PC-3 (cell line): ENCODE results near the gene HLA-DOB. TPM values are rescaled to one million over a fixed set of nuclear protein-coding genes. Genes with fewer than 3 reads are reported as not detected.

Experiments
- ATAC-seq: fragments of 200-7000 bp; cut with Tn5 transposase; 2 replicates; pipeline ENCODE4 v1.9.1; 2020; ENCODE audit warnings: mild to moderate bottlenecking, moderate library complexity
- BruUV-seq: library from RNA; stranded (reverse); fragments of 400-500 nt; replicated peaks from 2 replicates; lab custom pipeline; 2021; lab: Mats Ljungman, UMichigan
- CTCF ChIA-PET: fragments of 300-600 bp; sonication (Branson Sonifier 250); formaldehyde crosslinking; loops from one replicate; lab custom pipeline; 2022; ENCODE audit warnings: antibody characterized with exemption; lab: Charles Lee
- POLR2A ChIA-PET: fragments of 300-600 bp; sonication (Branson Sonifier 250); formaldehyde crosslinking; loops from one replicate; lab custom pipeline; 2022; ENCODE audit warnings: antibody characterized with exemption; ENCODE audit not compliant: unreplicated experiment; lab: Charles Lee
- DNase-seq: peaks from one replicate; pipeline ENCODE4 v3.0.0-alpha.2; 2015
- H2AFZ ChIP-seq: fragments of 300-600 bp; sonication (generic); 2 replicates; pipeline ENCODE4 v1.6.0; 2016; ENCODE audit warnings: antibody characterized with exemption, low read length
- H3F3A ChIP-seq: fragments of 300-600 bp; sonication (generic); one replicate; pipeline ENCODE4 v1.6.0; 2017; ENCODE audit warnings: antibody characterized with exemption, low read length, control low read depth, mild to moderate bottlenecking; ENCODE audit not compliant: unreplicated experiment
- H3K27ac ChIP-seq: fragments of 300-600 bp; sonication (generic); 2 replicates; pipeline ENCODE4 v1.5.1; 2016; ENCODE audit warnings: mild to moderate bottlenecking, low read length
- H3K27me3 ChIP-seq: fragments of 300-600 bp; sonication (generic); 2 replicates; pipeline ENCODE4 v1.6.1; 2016; ENCODE audit warnings: low read length, mixed read lengths
- H3K36me3 ChIP-seq: fragments of 300-600 bp; sonication (generic); 2 replicates; pipeline ENCODE4 v1.6.1; 2016; ENCODE audit warnings: low read depth, mixed run types, low read length, mixed read lengths
- H3K4me1 ChIP-seq: fragments of 300-600 bp; sonication (generic); 2 replicates; pipeline ENCODE4 v1.5.1; 2016; ENCODE audit warnings: low read length; ENCODE audit not compliant: insufficient read depth
- H3K4me2 ChIP-seq: fragments of 300-600 bp; sonication (generic); 2 replicates; pipeline ENCODE4 v1.6.0; 2016; ENCODE audit warnings: low read length
- H3K4me3 ChIP-seq: fragments of 300-600 bp; sonication (generic); 2 replicates; pipeline ENCODE4 v1.5.1; 2016; ENCODE audit warnings: mild to moderate bottlenecking, low read length, mixed read lengths
- H3K79me2 ChIP-seq: fragments of 300-600 bp; sonication (generic); 2 replicates; pipeline ENCODE4 v1.6.1; 2017; ENCODE audit warnings: low read length, mixed read lengths
- H3K9ac ChIP-seq: fragments of 300-600 bp; sonication (generic); 2 replicates; pipeline ENCODE4 v1.6.0; 2016; ENCODE audit warnings: mild to moderate bottlenecking, low read length
- H3K9me2 ChIP-seq: fragments of 300-600 bp; sonication (generic); replicated peaks from 2 replicates; pipeline ENCODE4 v1.6.1; 2016; ENCODE audit warnings: mixed run types, low read length, mixed read lengths
- H3K9me3 ChIP-seq: fragments of 300-600 bp; sonication (generic); 2 replicates; pipeline ENCODE4 v1.6.1; 2016; ENCODE audit warnings: low read length, mixed read lengths
- H4K20me1 ChIP-seq: fragments of 300-600 bp; sonication (generic); 2 replicates; pipeline ENCODE4 v1.6.1; 2016; ENCODE audit warnings: low read length, mixed read lengths
- CTCF ChIP-seq: fragments of 300-600 bp; sonication (generic); conservative IDR thresholded peaks from 2 replicates; pipeline ENCODE4 v1.5.1; 2017; ENCODE audit warnings: antibody characterized with exemption, low read depth, mild to moderate bottlenecking, low read length
- EZH2 ChIP-seq: fragments of 300-600 bp; sonication (generic); IDR thresholded peaks from one replicate; pipeline ENCODE4 v1.6.1; 2017; ENCODE audit warnings: antibody characterized with exemption, mild to moderate bottlenecking, low read length; ENCODE audit not compliant: unreplicated experiment
- EZH2phosphoT487 ChIP-seq: fragments of 300-600 bp; sonication (generic); IDR thresholded peaks from 2 replicates; pipeline ENCODE4 v1.6.1; 2018; ENCODE audit warnings: mild to moderate bottlenecking, antibody characterized with exemption, low read length, borderline replicate concordance
- intact Hi-C: fragments of 100-400 bp; cut with micrococcal nuclease; formaldehyde crosslinking; loops from 2 replicates; pipeline ENCODE4 v1.9.0; 2023
- total RNA-seq: library from RNA; depleted of rRNA; stranded (reverse); fragments of >200 nt; gene quantifications from 2 replicates; pipeline ENCODE4 v1.2.3, GENCODE V29; 2014

Gene HLA-DOB
- total RNA-seq, 1 experiment from 2014 or later, result 0.29 TPM

DNA sequence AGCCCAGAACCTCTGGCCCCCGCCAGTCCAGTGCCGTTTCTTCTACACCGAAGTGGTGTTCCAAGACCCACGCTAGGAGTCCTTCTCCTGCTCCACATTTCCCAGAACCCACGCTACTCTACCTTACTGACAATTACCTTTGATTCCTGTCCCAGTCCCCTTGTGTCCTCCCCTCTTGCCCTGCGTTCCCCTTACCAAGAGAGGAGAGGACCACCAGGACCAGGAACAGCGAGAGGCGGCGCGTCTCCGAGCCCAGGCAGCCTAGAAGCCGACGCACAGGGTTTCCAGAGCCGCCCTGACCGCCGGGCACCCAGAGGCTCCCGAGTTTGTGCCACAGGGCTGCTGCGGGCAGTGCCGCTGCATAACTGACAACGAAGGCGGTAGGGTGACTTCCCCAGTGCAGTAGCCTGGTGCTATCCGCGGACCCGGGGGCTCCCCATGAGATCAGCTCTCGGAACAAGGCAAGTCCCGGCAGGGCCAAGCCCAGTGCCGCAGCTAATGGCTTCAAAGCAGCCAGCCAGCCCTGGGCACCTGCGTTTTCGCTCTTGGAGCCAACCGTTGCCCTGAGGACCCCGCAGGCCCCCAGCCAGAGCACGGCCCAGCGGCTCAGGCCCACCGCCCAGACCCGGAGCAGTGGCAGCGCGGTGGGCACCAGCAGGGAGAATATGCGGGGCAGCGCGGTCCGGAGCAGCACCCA lies 36.2 kb upstream of the HLA-DOB start:
- TF ChIP-seq EZH2phosphoT487 (no peak), EZH2 (no peak), CTCF (no peak)
- H3F3A ChIP-seq, result no peaks in the 10 kb centered on the region
- H3K9ac ChIP-seq, result peak overlapping the region; percentile 55
- 0 out of 2 replicates have a peak overlapping the region, but pooled peaks have one; percentile 72 for H3K27ac ChIP-seq
- CTCF ChIA-PET, result interaction anchor here (0.6 to 2.7 kb wide), 6 partner anchors 8 to 131 kb away, joined by 4 to 83 read pairs (median 6); partner anchors contain the start of gene TAP2
- no peaks in the 10 kb centered on the region for H3K36me3 ChIP-seq
- H3K9me2 ChIP-seq, result no peaks in the 10 kb centered on the region
- no peaks in the 10 kb centered on the region for H4K20me1 ChIP-seq
- peak overlapping the region; percentile 83 for H3K4me3 ChIP-seq
- no peaks in the 10 kb centered on the region for H3K79me2 ChIP-seq
- peak overlapping the region; percentile 100 for H3K4me2 ChIP-seq
- BruUV-seq, result no TSS peak
- ATAC-seq (peak; percentile 42), DNase-seq (peak; percentile 36)
- H3K27me3 ChIP-seq, result no peaks in the 10 kb centered on the region
- intact Hi-C loops, result loop anchor here (1.0 kb wide), 1 partner anchor 15 kb away; the partner anchor contains the start of gene TAP2
- no peaks in the 10 kb centered on the region for H3K9me3 ChIP-seq
- POLR2A ChIA-PET, result interaction anchor here (0.5 to 1.1 kb wide), 6 partner anchors 8 to 119 kb away, joined by 3 to 8 read pairs (median 4); partner anchors contain the start of gene PSMB8
- peaks cover 7% of the 10 kb centered on the region for H3K4me1 ChIP-seq
- H2AFZ ChIP-seq, result peak overlapping the region; percentile 96

GRCh38 chr6:32852018-32852843 lies 35.4 kb upstream of the HLA-DOB start:
- Histone ChIP-seq H3K9me3 (no peaks in the 10 kb centered on the region), H3F3A (no peaks in the 10 kb centered on the region), H3K4me3 (peak overlapping the region; percentile 83), H3K27me3 (no peaks in the 10 kb centered on the region), H3K9ac (peak overlapping the region; percentile 55), H3K9me2 (no peaks in the 10 kb centered on the region), H3K4me1 (peaks cover 7% of the 10 kb centered on the region), H4K20me1 (no peaks in the 10 kb centered on the region), H3K79me2 (no peaks in the 10 kb centered on the region), H3K4me2 (peak overlapping the region; percentile 100), H3K36me3 (no peaks in the 10 kb centered on the region), H3K27ac (no peak overlapping the region), H2AFZ (peak overlapping the region; percentile 96)
- intact Hi-C loops, result no loop called here
- ChIA-PET CTCF (interaction anchor here (2.7 kb wide), 1 partner anchor 13 kb away, joined by 83 read pairs; the partner anchor contains the start of gene TAP2), POLR2A (no interaction called here)
- DNase-seq (peak; percentile 11), ATAC-seq (no peak)
- no peak for TF ChIP-seq CTCF
- TSS peak; percentile 47 for BruUV-seq
